Femur (tissue), 1 donor: ENCODE measurements around the gene ZDHHC5.

Source experiments
- DNase-seq: peaks from one replicate; pipeline ENCODE4 v3.0.0-alpha.2; 2017

Gene ZDHHC5

GRCh38 chr11:57735619-57736298 lies 67.8 kb downstream of the ZDHHC5 start:
- no peak for DNase-seq

- peak; percentile 98 for DNase-seq
Observed at GRCh38 chr11:57741132-57742086, 73.5 kb downstream of the ZDHHC5 start, which contains the start of gene SELENOH. SELENOH (plus strand) TSS chr11:57741491; CDS start chr11:57741596, 105 bp downstream.

GRCh38 chr11:57742087-57742452 lies 74.2 kb downstream of the ZDHHC5 start:
- no peak for DNase-seq

DNA sequence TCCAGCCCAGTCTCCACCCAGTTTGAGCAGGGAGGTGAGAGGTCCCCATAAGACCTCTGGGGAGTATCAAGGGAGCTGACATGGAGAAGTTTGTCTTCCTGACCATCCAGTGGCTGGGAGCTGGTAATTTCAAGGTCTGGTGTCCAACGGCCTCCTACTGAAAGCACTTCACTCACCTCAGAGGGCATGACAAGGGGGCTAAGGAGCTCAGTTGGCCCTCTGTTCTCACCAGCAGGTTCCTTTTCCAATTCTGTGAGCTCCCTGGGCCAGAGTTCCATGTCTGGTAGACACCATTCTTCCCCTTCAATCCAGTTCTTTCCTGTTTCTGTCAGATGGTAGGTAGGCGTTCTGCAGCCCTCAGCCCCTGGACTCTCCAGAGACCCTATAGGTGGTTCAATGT lies 76.4 kb downstream of the ZDHHC5 start:
- no peak for DNase-seq

DNA sequence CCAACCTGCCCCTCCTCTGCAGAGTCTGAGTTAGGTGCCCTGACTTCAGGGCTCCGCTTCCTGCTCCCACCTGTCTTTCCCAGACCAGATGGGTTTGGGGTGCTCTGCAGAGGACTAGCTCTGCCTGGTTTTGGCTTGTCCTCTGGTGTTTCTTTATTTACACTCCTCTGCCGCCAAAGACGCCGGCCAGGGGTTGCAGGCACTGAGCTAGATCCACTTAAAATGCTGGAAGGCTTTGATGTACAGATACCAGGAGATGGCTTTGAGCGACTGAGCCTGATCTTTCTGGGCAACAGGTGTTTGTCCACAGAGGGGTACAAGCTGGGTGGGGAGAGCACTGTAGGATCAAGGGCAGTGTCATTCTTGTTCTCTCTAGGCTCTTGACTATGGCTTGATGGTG lies 77.3 kb downstream of the ZDHHC5 start:
- no peak for DNase-seq

DNA sequence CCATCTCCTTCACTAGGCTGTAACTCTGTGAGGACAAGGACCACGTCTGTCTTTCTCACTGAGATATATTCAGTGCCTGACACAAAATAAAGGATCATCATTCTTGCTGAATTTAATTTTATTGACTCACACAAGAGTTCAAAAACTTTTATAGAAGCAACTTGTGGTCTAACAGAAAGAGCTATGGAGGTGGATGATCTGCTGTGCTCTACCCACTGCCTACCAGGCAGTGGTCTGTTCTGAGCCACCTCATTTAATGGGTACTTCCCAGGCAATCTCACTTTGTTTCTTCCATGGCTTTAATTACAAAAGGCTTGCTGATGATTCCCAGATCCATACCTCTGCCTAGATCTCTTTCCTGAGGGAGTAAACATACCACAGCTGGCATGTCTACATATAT lies 79.0 kb downstream of the ZDHHC5 start:
- DNase-seq = no peak
